Vagina (tissue), 2 donors: Measurements from ENCODE around the gene LRIG2.

Experiments used
- CTCF ChIP-seq, 3 experiments: fragments of 450-650 bp in 2 of 3; fragments of 200-600 bp in 1 of 3; sonication (generic) in 1 of 3; IDR thresholded peaks; one replicate each; pipeline ENCODE4 v1.5.1; 2017 to 2019; ENCODE audit warnings: antibody characterized with exemption in 3 of 3, mild to moderate bottlenecking in 2 of 3, moderate library complexity in 2 of 3
- POLR2A ChIP-seq, 2 donors: fragments of 450-650 bp; IDR thresholded peaks; one replicate each; pipeline ENCODE4 v1.6.1; 2017; ENCODE audit warnings: antibody characterized with exemption in 2 of 2, mild to moderate bottlenecking in 2 of 2, moderate library complexity in 2 of 2

- TF ChIP-seq CTCF (IDR thresholded peaks at IDR 0.05) (no peak), POLR2A (IDR thresholded peaks at IDR 0.05) (no peak)
These were observed 60.0 kb downstream of the LRIG2 start for GRCh38 chr1:113133038-113133437.
